ENCODE results near the gene C14orf93.

C14orf93 gene

DNA sequence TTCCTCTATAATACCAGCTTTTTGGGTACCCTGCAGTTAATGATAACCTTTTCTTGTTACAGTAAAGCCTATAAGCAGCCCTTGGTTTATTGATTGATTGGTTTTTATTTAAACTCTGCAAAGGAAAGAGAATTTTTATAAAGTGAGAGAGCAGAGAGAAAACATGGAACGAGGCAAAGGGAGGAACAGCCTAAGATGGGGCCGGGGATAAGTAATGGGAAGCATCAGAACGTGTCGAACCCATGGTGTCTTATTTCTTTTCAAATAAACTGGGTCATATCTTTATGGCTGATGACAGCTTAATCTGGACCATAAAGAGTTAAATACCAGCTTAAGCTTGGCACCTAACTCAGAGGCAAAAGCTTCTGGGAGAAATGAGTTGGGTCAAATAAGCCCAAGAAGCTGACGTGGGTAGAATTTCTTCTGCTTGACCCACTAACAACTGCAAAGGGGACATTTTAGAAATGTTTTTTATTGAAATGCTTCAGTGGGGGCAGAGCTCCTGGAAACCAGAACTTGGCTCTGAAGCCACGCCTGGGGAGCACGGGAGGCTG, 12.0 kb upstream of the C14orf93 start:
- H3K9me3 ChIP-seq (ENCODE audit: insufficient read depth, low read length) = no peaks in the 10 kb centered on the region
- no peaks in the 10 kb centered on the region for H3K4me1 ChIP-seq (ENCODE audit: low read length)
- peaks cover 27% of the 10 kb centered on the region for H3K36me3 ChIP-seq (replicated peaks; ENCODE audit: low read depth, low read length)
- no peaks in the 10 kb centered on the region for H4K20me1 ChIP-seq (ENCODE audit: insufficient read depth, low read length)
- TF ChIP-seq, protein P1, sequence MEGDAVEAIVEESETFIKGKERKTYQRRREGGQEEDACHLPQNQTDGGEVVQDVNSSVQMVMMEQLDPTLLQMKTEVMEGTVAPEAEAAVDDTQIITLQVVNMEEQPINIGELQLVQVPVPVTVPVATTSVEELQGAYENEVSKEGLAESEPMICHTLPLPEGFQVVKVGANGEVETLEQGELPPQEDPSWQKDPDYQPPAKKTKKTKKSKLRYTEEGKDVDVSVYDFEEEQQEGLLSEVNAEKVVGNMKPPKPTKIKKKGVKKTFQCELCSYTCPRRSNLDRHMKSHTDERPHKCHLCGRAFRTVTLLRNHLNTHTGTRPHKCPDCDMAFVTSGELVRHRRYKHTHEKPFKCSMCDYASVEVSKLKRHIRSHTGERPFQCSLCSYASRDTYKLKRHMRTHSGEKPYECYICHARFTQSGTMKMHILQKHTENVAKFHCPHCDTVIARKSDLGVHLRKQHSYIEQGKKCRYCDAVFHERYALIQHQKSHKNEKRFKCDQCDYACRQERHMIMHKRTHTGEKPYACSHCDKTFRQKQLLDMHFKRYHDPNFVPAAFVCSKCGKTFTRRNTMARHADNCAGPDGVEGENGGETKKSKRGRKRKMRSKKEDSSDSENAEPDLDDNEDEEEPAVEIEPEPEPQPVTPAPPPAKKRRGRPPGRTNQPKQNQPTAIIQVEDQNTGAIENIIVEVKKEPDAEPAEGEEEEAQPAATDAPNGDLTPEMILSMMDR (IDR thresholded peaks at IDR 0.05; ENCODE audit: low read depth, low read length) = no peak
- no peak for TF ChIP-seq EZH2phosphoT487 (IDR thresholded peaks at IDR 0.05; ENCODE audit: low read depth)
- H2AFZ ChIP-seq (ENCODE audit: low read depth, low read length) = no peak overlapping the region
- no peak overlapping the region for H3K27ac ChIP-seq (ENCODE audit: low read length)
- H3K9ac ChIP-seq (ENCODE audit: low read length) = no peak overlapping the region
- no peaks in the 10 kb centered on the region for H3K27me3 ChIP-seq (ENCODE audit: low read depth, low read length)
- no peaks in the 10 kb centered on the region for H3K79me2 ChIP-seq (ENCODE audit: low read length)
- no peak overlapping the region for H3K4me2 ChIP-seq (ENCODE audit: low read length)
- H3K4me3 ChIP-seq (ENCODE audit: low read length) = no peak overlapping the region

DNA sequence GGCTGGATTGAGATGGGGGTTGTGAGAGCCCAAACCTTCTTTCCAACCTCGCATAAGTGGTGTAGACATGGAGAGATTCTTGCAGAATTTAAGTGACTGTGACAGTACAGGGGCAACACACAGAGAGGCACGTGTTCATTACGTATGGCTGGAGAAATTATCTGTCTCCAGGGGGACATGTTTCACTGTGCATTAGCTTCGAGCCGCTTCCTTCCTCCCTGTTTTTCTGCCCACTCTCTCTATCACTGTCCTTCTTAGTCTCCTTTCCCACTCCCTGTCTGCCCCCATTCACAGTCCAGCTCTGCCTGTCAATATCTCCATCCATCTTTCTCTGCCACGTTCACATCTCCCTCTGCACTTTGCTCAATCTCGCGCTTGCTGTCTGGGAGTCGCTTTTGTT, 11.5 kb upstream of the C14orf93 start:
- Histone ChIP-seq H3K27ac (ENCODE audit: low read length) (no peak overlapping the region), H3K36me3 (replicated peaks; ENCODE audit: low read depth, low read length) (peaks cover 27% of the 10 kb centered on the region), H3K79me2 (ENCODE audit: low read length) (no peaks in the 10 kb centered on the region), H2AFZ (ENCODE audit: low read depth, low read length) (no peak overlapping the region), H3K4me3 (ENCODE audit: low read length) (no peak overlapping the region), H3K9me3 (ENCODE audit: insufficient read depth, low read length) (no peaks in the 10 kb centered on the region), H3K27me3 (ENCODE audit: low read depth, low read length) (no peaks in the 10 kb centered on the region), H4K20me1 (ENCODE audit: insufficient read depth, low read length) (no peaks in the 10 kb centered on the region), H3K9ac (ENCODE audit: low read length) (no peak overlapping the region), H3K4me2 (ENCODE audit: low read length) (no peak overlapping the region), H3K4me1 (ENCODE audit: low read length) (no peaks in the 10 kb centered on the region)
- TF ChIP-seq EZH2phosphoT487 (IDR thresholded peaks at IDR 0.05; ENCODE audit: low read depth) = no peak
- TF ChIP-seq, protein P1 (IDR thresholded peaks at IDR 0.05; ENCODE audit: low read depth, low read length) = no peak

DNA sequence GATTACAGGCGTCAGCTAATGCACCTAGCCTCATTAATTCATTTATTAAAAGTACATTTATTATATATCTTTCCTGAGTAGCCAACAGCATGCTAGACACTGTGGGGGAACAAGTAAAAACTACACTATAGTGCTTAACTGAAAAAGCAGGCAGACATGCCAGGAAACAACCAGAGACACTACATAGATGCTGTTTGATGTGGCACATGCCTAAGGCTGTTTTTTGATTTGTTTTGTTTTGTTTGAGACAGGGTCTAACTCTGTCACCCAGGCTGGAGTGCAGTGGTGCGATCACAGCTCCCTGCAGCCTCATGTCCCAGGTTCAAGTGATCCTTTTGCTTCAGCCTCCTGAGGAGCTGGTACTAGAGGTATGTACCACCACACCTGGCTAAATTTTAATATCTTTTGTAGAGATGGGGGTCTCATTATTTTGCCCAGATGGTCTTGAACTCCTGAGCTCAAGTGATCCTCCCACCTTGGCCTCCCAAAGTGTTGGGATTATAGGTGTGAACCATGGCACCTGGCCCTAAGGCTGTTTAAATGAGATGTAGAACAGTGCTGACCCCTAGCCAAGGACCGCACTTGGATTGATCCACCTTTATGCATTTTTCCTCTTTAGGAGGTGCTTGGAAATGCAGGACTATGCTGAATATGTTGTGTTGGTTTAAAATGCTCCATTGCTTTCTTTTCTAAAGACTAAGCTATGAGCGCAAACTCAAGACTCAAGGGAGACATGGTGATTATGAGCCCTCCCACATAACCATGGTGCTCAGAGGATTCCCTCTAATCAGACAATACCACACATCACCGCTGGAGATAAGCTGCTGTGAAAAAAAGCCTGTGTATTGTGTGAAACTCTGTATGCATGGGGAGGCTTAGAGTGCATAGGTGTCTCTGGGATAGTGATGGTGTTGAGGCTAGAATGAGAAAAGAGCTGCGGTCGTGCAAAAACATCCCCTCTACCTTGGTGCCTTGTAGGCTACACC, 10.5 kb upstream of the C14orf93 start:
- Histone ChIP-seq H2AFZ (ENCODE audit: low read depth, low read length) (no peak overlapping the region), H3K36me3 (replicated peaks; ENCODE audit: low read depth, low read length) (peaks cover 17% of the 10 kb centered on the region), H3K27me3 (ENCODE audit: low read depth, low read length) (no peaks in the 10 kb centered on the region), H3K79me2 (ENCODE audit: low read length) (no peaks in the 10 kb centered on the region), H3K9ac (ENCODE audit: low read length) (no peak overlapping the region), H4K20me1 (ENCODE audit: insufficient read depth, low read length) (no peaks in the 10 kb centered on the region), H3K27ac (ENCODE audit: low read length) (no peak overlapping the region), H3K4me2 (ENCODE audit: low read length) (no peak overlapping the region), H3K4me1 (ENCODE audit: low read length) (no peaks in the 10 kb centered on the region), H3K4me3 (ENCODE audit: low read length) (no peak overlapping the region), H3K9me3 (ENCODE audit: insufficient read depth, low read length) (no peaks in the 10 kb centered on the region)
- no peak for TF ChIP-seq EZH2phosphoT487 (IDR thresholded peaks at IDR 0.05; ENCODE audit: low read depth)
- TF ChIP-seq, protein P1 (IDR thresholded peaks at IDR 0.05; ENCODE audit: low read depth, low read length) = no peak

DNA sequence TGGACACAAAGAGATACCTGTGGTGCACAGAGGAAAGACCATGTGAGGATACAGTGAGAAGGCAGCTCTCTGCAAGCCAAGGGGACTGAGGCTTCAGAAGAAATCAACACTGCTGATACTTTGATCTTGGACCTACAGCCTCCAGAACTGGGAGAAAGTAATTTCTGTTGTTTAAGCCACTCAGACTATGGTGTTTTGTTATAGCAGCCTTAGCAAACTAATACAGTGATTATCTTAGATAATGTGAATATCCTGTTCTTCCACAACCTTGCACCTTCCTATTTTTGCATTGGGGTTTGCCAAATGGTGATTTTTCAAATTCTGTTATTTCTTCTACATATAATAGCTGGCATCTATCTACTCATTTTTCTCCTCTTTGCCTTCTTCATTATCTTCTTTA, 8.2 kb upstream of the C14orf93 start:
- H3K4me3 ChIP-seq (ENCODE audit: low read length) = no peak overlapping the region
- no peaks in the 10 kb centered on the region for H4K20me1 ChIP-seq (ENCODE audit: insufficient read depth, low read length)
- no peaks in the 10 kb centered on the region for H3K36me3 ChIP-seq (replicated peaks; ENCODE audit: low read depth, low read length)
- no peaks in the 10 kb centered on the region for H3K27me3 ChIP-seq (ENCODE audit: low read depth, low read length)
- H3K9me3 ChIP-seq (ENCODE audit: insufficient read depth, low read length) = no peaks in the 10 kb centered on the region
- H3K9ac ChIP-seq (ENCODE audit: low read length) = no peak overlapping the region
- H3K79me2 ChIP-seq (ENCODE audit: low read length) = no peaks in the 10 kb centered on the region
- no peak overlapping the region for H3K4me2 ChIP-seq (ENCODE audit: low read length)
- H3K4me1 ChIP-seq (ENCODE audit: low read length) = no peaks in the 10 kb centered on the region
- no peak overlapping the region for H2AFZ ChIP-seq (ENCODE audit: low read depth, low read length)
- no peak for TF ChIP-seq EZH2phosphoT487 (IDR thresholded peaks at IDR 0.05; ENCODE audit: low read depth)
- TF ChIP-seq, protein P1 (IDR thresholded peaks at IDR 0.05; ENCODE audit: low read depth, low read length) = no peak
- no peak overlapping the region for H3K27ac ChIP-seq (ENCODE audit: low read length)

All from OCI-LY3 (cell line).